ENCODE data around the gene CD81.

CD81 gene

DNA sequence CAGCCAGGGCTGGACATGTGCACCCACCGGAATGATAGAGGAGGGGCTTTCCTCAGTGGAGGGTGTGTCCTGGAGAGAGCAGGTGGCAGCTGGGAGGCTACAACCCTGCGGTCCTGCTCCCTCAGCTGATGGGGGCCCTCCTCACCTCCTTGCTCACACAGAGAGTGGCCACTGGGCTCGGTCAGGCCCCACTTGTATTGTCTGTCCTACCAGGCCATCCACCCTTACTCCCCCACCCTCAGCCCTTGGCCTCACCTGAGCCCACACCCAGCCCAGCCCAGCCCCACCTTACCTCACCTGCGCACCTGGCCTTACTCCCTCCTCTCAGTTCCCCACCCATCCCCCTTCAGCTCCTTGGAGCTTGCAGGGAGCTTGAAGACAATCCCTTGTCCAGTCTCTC is 64.1 kb downstream of the CD81 start:
- no peak for DNase-seq

DNA sequence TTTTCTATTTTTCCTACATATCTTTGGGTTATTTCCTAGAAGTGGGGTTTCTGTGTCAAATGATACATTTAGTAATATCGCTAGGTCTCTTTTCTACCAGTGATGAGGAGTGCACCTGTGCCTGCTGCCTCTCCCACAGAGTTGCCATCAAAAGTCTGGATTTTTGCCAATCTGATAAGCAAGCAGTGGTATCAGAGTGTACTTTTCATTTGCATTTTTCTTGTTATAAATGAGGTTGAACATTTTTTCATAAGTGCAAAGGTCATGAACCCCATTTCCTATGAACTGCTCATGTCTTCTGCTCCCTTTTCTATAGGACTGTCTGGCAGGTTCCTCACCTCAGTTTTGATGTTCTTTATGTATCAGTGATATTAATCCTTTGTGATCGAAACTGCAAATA is 65.5 kb downstream of the CD81 start:
- DNase-seq: no peak

DNA sequence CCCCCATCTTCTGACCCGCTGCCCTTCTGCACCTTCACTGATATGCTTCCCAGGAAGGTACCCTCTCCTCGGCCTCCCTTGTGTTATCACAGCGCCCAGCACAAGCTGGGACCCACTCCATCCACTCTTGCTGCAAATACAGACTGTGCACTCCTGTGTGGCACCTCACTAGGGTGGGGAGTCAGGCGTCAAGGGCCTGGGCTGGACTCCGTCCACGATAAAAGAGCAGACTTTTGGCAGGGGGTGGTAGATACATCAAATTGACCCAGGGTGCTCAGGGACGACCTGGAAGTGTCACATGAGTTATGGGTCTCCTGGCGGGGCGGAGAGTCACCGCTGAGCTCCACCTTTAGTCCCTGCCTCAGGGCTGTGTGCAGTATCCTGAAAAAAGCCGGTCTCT is 66.3 kb downstream of the CD81 start:
- DNase-seq: no peak

DNA sequence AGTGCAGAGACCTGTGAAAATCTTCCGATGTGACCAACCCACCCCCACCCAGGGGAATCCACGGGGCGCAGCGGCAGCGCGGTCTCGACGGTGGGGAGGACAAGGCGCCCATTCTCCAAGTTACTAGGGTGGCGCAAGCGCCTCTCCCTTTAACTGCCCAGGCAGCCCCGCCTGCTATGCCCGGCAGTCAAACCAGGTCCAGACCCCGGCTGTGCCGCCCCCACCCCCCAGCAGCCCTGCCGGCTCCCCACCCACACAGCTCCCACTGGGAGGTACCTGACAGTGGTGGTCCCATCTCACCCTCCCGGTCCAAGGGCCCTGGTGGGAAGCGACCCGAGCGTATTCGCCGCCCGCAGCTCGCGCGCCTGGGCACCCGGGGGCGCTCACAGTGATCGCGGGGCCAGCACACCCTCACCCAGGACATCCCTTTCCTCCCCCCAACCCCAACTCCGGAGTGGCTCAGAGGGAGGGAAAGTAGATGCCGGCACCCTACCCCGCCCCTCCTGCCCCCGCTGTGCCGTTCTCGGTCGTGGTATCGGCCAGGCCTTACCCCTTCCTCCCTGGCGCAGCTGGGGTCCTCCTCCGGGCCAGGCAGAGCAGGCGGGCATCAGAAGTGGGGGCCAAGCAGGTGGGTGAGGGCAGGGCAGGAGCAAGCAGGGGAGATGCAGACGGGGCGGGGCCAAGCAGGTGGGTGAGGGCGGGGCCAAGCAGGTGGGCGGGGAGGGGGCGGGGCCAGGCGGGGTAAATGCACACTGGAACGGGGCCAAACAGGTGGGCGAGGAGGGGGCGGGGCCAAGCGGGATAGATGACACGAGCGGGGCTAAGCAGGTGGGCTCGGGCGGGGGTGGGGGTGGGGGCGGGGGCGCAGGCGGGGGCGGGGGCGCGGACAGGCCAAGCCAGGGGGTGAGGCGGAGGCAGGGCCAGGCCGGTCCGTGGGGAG is 67.0 kb downstream of the CD81 start, which contains the start of gene TRPM5:
TRPM5 (minus strand) TSS at position 634 of the 940 bp plus-strand sequence. CDS start 21,478 bp downstream, outside the sequence.
- DNase-seq: no peak

DNA sequence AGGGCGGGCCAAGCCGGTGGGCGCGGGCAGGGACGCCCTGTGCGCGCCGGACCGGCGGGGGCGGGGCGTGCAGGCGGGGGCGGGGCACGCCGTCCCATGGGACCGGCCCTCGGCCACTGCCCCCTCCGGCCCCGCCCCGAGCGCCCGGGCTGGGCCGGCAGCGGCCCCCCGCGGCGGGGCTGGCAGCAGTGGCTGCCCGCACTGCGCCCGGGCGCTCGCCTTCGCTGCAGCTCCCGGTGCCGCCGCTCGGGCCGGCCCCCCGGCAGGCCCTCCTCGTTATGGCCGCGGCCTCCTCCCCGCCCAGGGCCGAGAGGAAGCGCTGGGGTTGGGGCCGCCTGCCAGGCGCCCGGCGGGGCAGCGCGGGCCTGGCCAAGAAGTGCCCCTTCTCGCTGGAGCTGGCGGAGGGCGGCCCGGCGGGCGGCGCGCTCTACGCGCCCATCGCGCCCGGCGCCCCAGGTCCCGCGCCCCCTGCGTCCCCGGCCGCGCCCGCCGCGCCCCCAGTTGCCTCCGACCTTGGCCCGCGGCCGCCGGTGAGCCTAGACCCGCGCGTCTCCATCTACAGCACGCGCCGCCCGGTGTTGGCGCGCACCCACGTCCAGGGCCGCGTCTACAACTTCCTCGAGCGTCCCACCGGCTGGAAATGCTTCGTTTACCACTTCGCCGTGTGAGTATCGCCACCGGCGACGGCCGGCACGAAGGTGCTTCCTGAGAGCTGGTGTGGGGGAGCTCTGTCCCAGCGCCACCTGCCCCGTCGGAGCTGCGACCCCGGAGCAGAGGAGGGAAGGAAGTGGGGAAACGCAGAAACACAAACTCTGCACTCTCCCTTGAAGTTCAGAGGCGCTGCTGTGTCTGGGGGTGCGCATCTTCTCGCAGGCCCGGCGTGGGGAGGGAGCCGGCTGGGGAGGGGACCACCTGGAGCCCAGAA is 68.0 kb downstream of the CD81 start, which contains the start of gene KCNQ1:
KCNQ1 (plus strand) TSS at position 188 of the 925 bp plus-strand sequence; CDS start at position 279, 91 bp downstream.
- DNase-seq: no peak

DNA sequence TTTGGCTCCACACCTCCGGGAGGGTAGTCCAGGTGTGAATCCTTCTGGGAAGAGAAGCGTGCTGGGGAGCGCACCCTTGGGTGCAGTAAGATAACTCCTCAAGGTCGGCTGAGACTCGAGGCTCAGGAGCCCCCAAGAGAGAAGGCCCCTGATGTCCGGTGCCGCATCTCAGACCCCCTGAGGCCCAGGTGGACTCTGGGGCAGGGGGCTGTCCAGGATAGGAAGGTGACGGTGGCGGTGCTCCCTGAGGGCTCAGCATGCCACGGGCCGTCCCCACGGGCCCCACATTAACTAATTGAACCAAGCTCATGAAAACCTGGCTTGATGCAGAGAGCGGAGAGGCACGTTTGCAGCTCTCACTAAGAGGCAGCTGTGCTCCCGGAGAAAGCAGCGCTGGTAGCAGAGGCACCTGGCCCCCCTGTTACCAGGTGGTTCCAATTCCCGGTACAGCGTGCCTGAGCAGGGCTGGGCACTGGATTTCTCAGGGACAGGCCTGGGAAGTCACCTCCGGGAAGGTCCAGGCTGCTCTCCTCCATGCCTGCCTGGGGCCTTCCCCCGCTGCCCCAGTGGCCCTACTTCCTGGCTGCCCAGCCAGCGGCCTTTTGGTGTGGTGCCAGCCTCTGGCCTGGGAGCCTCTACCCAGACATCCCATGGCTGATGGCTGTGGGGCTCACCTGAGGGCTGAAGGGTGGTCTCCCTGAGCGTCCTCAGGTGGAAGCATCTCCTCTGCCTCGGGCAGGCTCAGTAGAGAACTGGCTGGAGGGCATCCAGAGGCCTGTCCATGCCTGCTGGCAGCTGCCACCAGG is 68.8 kb downstream of the CD81 start:
- no peak for DNase-seq

DNA sequence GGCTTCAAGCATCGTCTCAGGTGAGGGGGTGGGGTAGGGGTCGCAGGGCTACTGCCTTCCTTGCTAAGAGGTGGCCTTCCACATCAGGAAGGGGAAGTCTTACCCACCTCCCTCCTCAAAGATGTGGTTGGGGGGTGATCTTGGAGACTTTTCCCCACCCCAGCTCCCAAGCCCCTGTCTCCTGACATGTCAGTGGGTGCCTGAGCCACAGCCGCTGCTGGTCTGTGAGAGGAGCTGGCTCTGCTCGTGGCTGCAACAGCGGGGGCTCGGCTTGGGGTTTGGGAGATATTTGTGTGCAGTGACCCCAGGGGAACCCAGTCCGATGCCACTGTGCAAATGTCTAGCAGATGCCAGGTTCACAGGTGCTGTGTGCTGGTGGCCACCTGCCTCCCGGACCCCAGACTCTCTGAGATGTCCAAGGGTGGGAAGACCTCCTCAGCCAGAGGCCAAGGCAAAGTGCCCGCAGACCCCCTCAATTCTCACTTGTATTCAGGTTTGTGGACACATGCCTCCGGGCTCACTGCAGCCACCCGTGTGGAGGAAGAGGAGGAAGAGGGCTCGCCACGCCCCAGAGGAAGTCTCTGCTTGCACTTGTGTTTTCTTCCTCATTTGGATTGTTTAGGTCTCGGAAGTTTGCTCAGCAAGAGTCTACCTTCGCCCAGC is 69.6 kb downstream of the CD81 start:
- no peak for DNase-seq
